Mesenchymal stem cell (in vitro differentiated cells and primary cell): Measurements from ENCODE around the gene CELSR3.

Source experiments
- DNase-seq: peaks from one replicate; pipeline ENCODE4 v3.0.0-alpha.2; 2013
- H2AFZ ChIP-seq: one replicate; pipeline ENCODE4 v1.6.1; 2013; ENCODE audit warnings: low read depth, mild to moderate bottlenecking, control low read depth, inconsistent platforms, low read length, moderate library complexity
- H2AK5ac ChIP-seq: 2 replicates; pipeline ENCODE4 v1.6.1; 2013; ENCODE audit warnings: low read length, moderate library complexity, mild to moderate bottlenecking, inconsistent platforms; ENCODE audit not compliant: severe bottlenecking
- H2BK120ac ChIP-seq: one replicate; pipeline ENCODE4 v1.6.1; 2013; ENCODE audit warnings: low read depth, mild to moderate bottlenecking, inconsistent platforms, low read length, moderate library complexity
- H2BK12ac ChIP-seq, 2 experiments: one replicate each; pipeline ENCODE4 v1.6.1; 2013; ENCODE audit warnings: inconsistent platforms in 2 of 2, low read length in 2 of 2, mild to moderate bottlenecking in 2 of 2, moderate library complexity in 2 of 2, control low read depth in 1 of 2
- H2BK15ac ChIP-seq: one replicate; pipeline ENCODE4 v1.6.1; 2013; ENCODE audit warnings: mild to moderate bottlenecking, low read depth, inconsistent platforms; ENCODE audit not compliant: poor library complexity, severe bottlenecking
- H2BK5ac ChIP-seq: 2 replicates; pipeline ENCODE4 v1.6.1; 2013; ENCODE audit warnings: low read depth, mild to moderate bottlenecking, low read length, control low read depth, inconsistent platforms; ENCODE audit not compliant: poor library complexity, severe bottlenecking
- H3K14ac ChIP-seq, 2 experiments: one replicate each; pipeline ENCODE4 v1.6.1; 2013; ENCODE audit warnings: inconsistent platforms in 2 of 2, low read length in 2 of 2, control low read depth in 1 of 2, mild to moderate bottlenecking in 1 of 2, moderate library complexity in 1 of 2
- H3K18ac ChIP-seq, 2 experiments: one replicate each; pipeline ENCODE4 v1.6.1; 2013; ENCODE audit warnings: inconsistent platforms in 2 of 2, low read length in 2 of 2, control low read depth in 1 of 2, low read depth in 1 of 2, mild to moderate bottlenecking in 1 of 2
- H3K23ac ChIP-seq, 2 experiments: one replicate each; pipeline ENCODE4 v1.6.1; 2013; ENCODE audit warnings: inconsistent platforms in 2 of 2, low read length in 2 of 2, mild to moderate bottlenecking in 2 of 2, moderate library complexity in 2 of 2, control low read depth in 1 of 2
- H3K27ac ChIP-seq: 2 replicates; pipeline ENCODE4 v1.5.1; 2013; ENCODE audit warnings: mild to moderate bottlenecking, moderate library complexity, low read length, control low read depth, inconsistent platforms; ENCODE audit not compliant: poor library complexity, severe bottlenecking
- H3K27me3 ChIP-seq, 2 experiments: 2 replicates each; pipeline versions ENCODE4 v1.6.1 to v1.7.0; 2013; ENCODE audit warnings: low read length in 2 of 2, mild to moderate bottlenecking in 2 of 2, moderate library complexity in 2 of 2, control low read depth in 1 of 2, inconsistent platforms in 1 of 2; ENCODE audit not compliant: control insufficient read depth in 1 of 2, insufficient read depth in 1 of 2
- H3K36me3 ChIP-seq, 2 experiments: 2 replicates each; pipeline versions ENCODE4 v1.6.1 to v1.7.0; 2013; ENCODE audit warnings: low read length in 2 of 2, control low read depth in 1 of 2, inconsistent platforms in 1 of 2, low read depth in 1 of 2, mild to moderate bottlenecking in 1 of 2; ENCODE audit not compliant: insufficient read depth in 2 of 2, control insufficient read depth in 1 of 2
- H3K4ac ChIP-seq, 2 experiments: one replicate each; pipeline ENCODE4 v1.6.1; 2013; ENCODE audit warnings: inconsistent platforms in 2 of 2, low read length in 2 of 2, mild to moderate bottlenecking in 2 of 2, moderate library complexity in 2 of 2, control low read depth in 1 of 2, low read depth in 1 of 2
- H3K4me1 ChIP-seq: 2 replicates; pipeline ENCODE4 v1.6.1; 2013; ENCODE audit warnings: low read depth, low read length, control low read depth; ENCODE audit not compliant: control insufficient read depth, insufficient read depth
- H3K4me2 ChIP-seq: 2 replicates; pipeline ENCODE4 v1.6.1; 2013; ENCODE audit warnings: low read length, mild to moderate bottlenecking, inconsistent platforms; ENCODE audit not compliant: poor library complexity, severe bottlenecking
- H3K4me3 ChIP-seq, 2 experiments: 2 replicates each; pipeline versions ENCODE4 v1.5.1 to v1.7.0; 2013; ENCODE audit warnings: low read length in 2 of 2, mild to moderate bottlenecking in 2 of 2, control low read depth in 1 of 2, low read depth in 1 of 2; ENCODE audit not compliant: insufficient read depth in 1 of 2
- H3K79me1 ChIP-seq: replicated peaks from 2 replicates; pipeline ENCODE4 v1.6.1; 2013; ENCODE audit warnings: mild to moderate bottlenecking, control low read depth, low read length, inconsistent platforms; ENCODE audit not compliant: poor library complexity, severe bottlenecking
- H3K9ac ChIP-seq: 2 replicates; pipeline ENCODE4 v1.7.0; 2013; ENCODE audit warnings: mild to moderate bottlenecking, low read length, moderate library complexity
- H3K9me3 ChIP-seq: 2 replicates; pipeline ENCODE4 v1.7.0; 2013; ENCODE audit warnings: mild to moderate bottlenecking, low read length; ENCODE audit not compliant: control insufficient read depth
- H4K8ac ChIP-seq: one replicate; pipeline ENCODE4 v1.6.1; 2013; ENCODE audit warnings: inconsistent platforms, mild to moderate bottlenecking, low read length, moderate library complexity
- H4K91ac ChIP-seq: one replicate; pipeline ENCODE4 v1.6.1; 2013; ENCODE audit warnings: mild to moderate bottlenecking, low read length, inconsistent platforms
- WGBS: methylation state at CpG from one replicate; pipeline ENCODE4 v1.1.7; 2013; ENCODE audit warnings: mixed read lengths; 5-methylcytosine and 5-hydroxymethylcytosine counted together

The CELSR3 gene

GRCh38 chr3:48650723-48651122 lies 12.0 kb downstream of the CELSR3 start:
- Histone ChIP-seq H3K9ac (no peak overlapping the region), H2AK5ac (no peak overlapping the region), H2BK15ac (no peak overlapping the region), H3K27me3 (peaks cover 0 to 27% of the 10 kb centered on the region in 2 experiments), H2BK12ac (no peak overlapping the region), H3K36me3 (peaks cover 0 to 4% of the 10 kb centered on the region in 2 experiments), H3K4me2 (no peak overlapping the region), H2AFZ (no peak overlapping the region), H2BK120ac (no peak overlapping the region), H3K27ac (no peak overlapping the region), H3K79me1 (no peaks in the 10 kb centered on the region), H3K9me3 (no peaks in the 10 kb centered on the region), H4K91ac (no peak overlapping the region), H3K4me3 (no peak overlapping the region), H3K4ac (no peak overlapping the region), H4K8ac (no peak overlapping the region), H2BK5ac (no peak overlapping the region), H3K14ac (no peak overlapping the region), H3K23ac (no peak overlapping the region), H3K4me1 (peaks cover 6% of the 10 kb centered on the region), H3K18ac (no peak overlapping the region)
- WGBS, result 95% methylated on average over 12 of the region's 12 CpGs
- no peak for DNase-seq

GRCh38 chr3:48648188-48648850 lies 14.4 kb downstream of the CELSR3 start:
- H3K4me1 ChIP-seq, result peaks cover 2% of the 10 kb centered on the region
- H2BK120ac ChIP-seq, result no peak overlapping the region
- H3K18ac ChIP-seq, result no peak overlapping the region
- no peak overlapping the region for H2BK15ac ChIP-seq
- H3K9me3 ChIP-seq, result no peaks in the 10 kb centered on the region
- H3K9ac ChIP-seq, result no peak overlapping the region
- H2BK5ac ChIP-seq, result no peak overlapping the region
- no peak overlapping the region for H4K8ac ChIP-seq
- no peak overlapping the region for H3K4ac ChIP-seq
- H3K23ac ChIP-seq, result no peak overlapping the region
- DNase-seq, result no peak
- no peak overlapping the region for H3K14ac ChIP-seq
- no peak overlapping the region for H3K4me2 ChIP-seq
- H3K79me1 ChIP-seq, result no peaks in the 10 kb centered on the region
- no peak overlapping the region for H3K4me3 ChIP-seq
- peaks cover 0 to 6% of the 10 kb centered on the region in 2 experiments for H3K36me3 ChIP-seq
- no peak overlapping the region for H3K27ac ChIP-seq
- H2AFZ ChIP-seq, result no peak overlapping the region
- H2BK12ac ChIP-seq, result no peak overlapping the region
- no peak overlapping the region for H2AK5ac ChIP-seq
- no peak overlapping the region for H4K91ac ChIP-seq
- H3K27me3 ChIP-seq, result peaks cover 0 to 19% of the 10 kb centered on the region in 2 experiments
- 92% methylated on average over 15 of the region's 15 CpGs for WGBS

GRCh38 chr3:48647714-48648113 lies 15.0 kb downstream of the CELSR3 start:
- Histone ChIP-seq H2BK15ac (no peak overlapping the region), H2BK120ac (no peak overlapping the region), H2AK5ac (no peak overlapping the region), H3K14ac (no peak overlapping the region), H3K4ac (no peak overlapping the region), H4K8ac (no peak overlapping the region), H2AFZ (no peak overlapping the region), H3K27ac (no peak overlapping the region), H3K4me3 (no peak overlapping the region), H3K27me3 (peaks cover 0 to 23% of the 10 kb centered on the region in 2 experiments), H2BK12ac (no peak overlapping the region), H3K4me2 (no peak overlapping the region), H3K9me3 (no peaks in the 10 kb centered on the region), H2BK5ac (no peak overlapping the region), H3K9ac (no peak overlapping the region), H3K18ac (no peak overlapping the region), H3K23ac (no peak overlapping the region), H4K91ac (no peak overlapping the region), H3K4me1 (peaks cover 2% of the 10 kb centered on the region), H3K79me1 (no peaks in the 10 kb centered on the region), H3K36me3 (peaks cover 0 to 11% of the 10 kb centered on the region in 2 experiments)
- DNase-seq, result no peak
- WGBS, result 95% methylated on average over 9 of the region's 9 CpGs

- Histone ChIP-seq H3K4me1 (no peaks in the 10 kb centered on the region), H2BK120ac (no peak overlapping the region), H3K27me3 (peaks cover 0 to 31% of the 10 kb centered on the region in 2 experiments), H3K36me3 (peaks cover 0 to 20% of the 10 kb centered on the region in 2 experiments), H4K91ac (no peak overlapping the region), H3K9ac (no peak overlapping the region), H3K4me3 (no peak overlapping the region), H2BK15ac (no peak overlapping the region), H2AK5ac (no peak overlapping the region), H3K23ac (no peak overlapping the region), H3K79me1 (no peaks in the 10 kb centered on the region), H3K9me3 (no peaks in the 10 kb centered on the region), H2BK5ac (no peak overlapping the region), H2AFZ (no peak overlapping the region), H2BK12ac (no peak overlapping the region), H3K14ac (no peak overlapping the region), H3K18ac (no peak overlapping the region), H3K4ac (no peak overlapping the region), H3K27ac (no peak overlapping the region), H4K8ac (no peak overlapping the region), H3K4me2 (no peak overlapping the region)
- DNase-seq, result no peak
- 89% methylated on average over 20 of the region's 22 CpGs for WGBS
Measured at GRCh38 chr3:48644898-48645760, 17.6 kb downstream of the CELSR3 start.
